ENCODE results near the gene BDKRB1. TPM values are rescaled to one million over a fixed set of nuclear protein-coding genes. Genes with fewer than 3 reads are reported as not detected.

BDKRB1 gene
- total RNA-seq, 4 donors from 2014 or later, result 0.91 to 5.4 (median 1.8) TPM

- intact Hi-C loops (cut with DNase I; ENCODE audit: low total_unique reads), result no loop called here
- H3K4me3 ChIP-seq (ENCODE audit: low read depth, poor library complexity, severe bottlenecking), result no peak overlapping the region
- no peak for DNase-seq (ENCODE audit: low spot score in 2 of 2)
- WGBS, 2 donors, result 79 to 82% methylated on average over 11 of the region's 11 CpGs
- TF ChIP-seq CTCF (IDR thresholded peaks at IDR 0.05), result no peak
- TF ChIP-seq POLR2A (IDR thresholded peaks at IDR 0.05), result no peak
Measured at GRCh38 chr14:96232506-96232905, 23.5 kb upstream of the BDKRB1 start.

GRCh38 chr14:96233661-96234060 lies 22.3 kb upstream of the BDKRB1 start:
- no peak for DNase-seq (ENCODE audit: low spot score in 2 of 2)
- no peak overlapping the region for H3K4me3 ChIP-seq (ENCODE audit: low read depth, poor library complexity, severe bottlenecking)
- intact Hi-C loops (cut with DNase I; ENCODE audit: low total_unique reads), result no loop called here
- WGBS, 2 donors, result 77 to 85% methylated on average over 3 of the region's 3 CpGs
- TF ChIP-seq CTCF (IDR thresholded peaks at IDR 0.05), result no peak
- TF ChIP-seq POLR2A (IDR thresholded peaks at IDR 0.05), result no peak

GRCh38 chr14:96235426-96235825 lies 20.6 kb upstream of the BDKRB1 start:
- 59 to 72% methylated on average over 4 of the region's 4 CpGs for WGBS, 2 donors
- no peak for TF ChIP-seq CTCF (IDR thresholded peaks at IDR 0.05)
- no peak for TF ChIP-seq POLR2A (IDR thresholded peaks at IDR 0.05)
- H3K4me3 ChIP-seq (ENCODE audit: low read depth, poor library complexity, severe bottlenecking), result no peak overlapping the region
- DNase-seq (ENCODE audit: low spot score in 2 of 2), result no peak
- intact Hi-C loops (cut with DNase I; ENCODE audit: low total_unique reads), result no loop called here

GRCh38 chr14:96237641-96238040 lies 18.4 kb upstream of the BDKRB1 start:
- intact Hi-C loops (cut with DNase I; ENCODE audit: low total_unique reads), result no loop called here
- no peak for TF ChIP-seq CTCF (IDR thresholded peaks at IDR 0.05)
- TF ChIP-seq POLR2A (IDR thresholded peaks at IDR 0.05), result no peak

GRCh38 chr14:96238676-96239265 lies 17.2 kb upstream of the BDKRB1 start:
- intact Hi-C loops (cut with DNase I; ENCODE audit: low total_unique reads), result no loop called here
- DNase-seq (ENCODE audit: low spot score in 2 of 2), result no peak
- 71 to 72% methylated on average over 7 of the region's 7 CpGs for WGBS, 2 donors
- H3K4me3 ChIP-seq (ENCODE audit: low read depth, poor library complexity, severe bottlenecking), result no peak overlapping the region
- TF ChIP-seq CTCF (IDR thresholded peaks at IDR 0.05), result no peak
- TF ChIP-seq POLR2A (IDR thresholded peaks at IDR 0.05), result no peak

More at GRCh38 chr14:96237641-96238040, 18.4 kb upstream of the BDKRB1 start:
- H3K4me3 ChIP-seq (ENCODE audit: low read depth, poor library complexity, severe bottlenecking), result no peak overlapping the region
- 86 to 91% methylated on average over 2 of the region's 2 CpGs for WGBS, 2 donors
- no peak for DNase-seq (ENCODE audit: low spot score in 2 of 2)

- no peak for DNase-seq (ENCODE audit: low spot score in 2 of 2)
- no peak for TF ChIP-seq CTCF (IDR thresholded peaks at IDR 0.05)
- no peak for TF ChIP-seq POLR2A (IDR thresholded peaks at IDR 0.05)
Measured at GRCh38 chr14:96239711-96240141, 16.3 kb upstream of the BDKRB1 start.

More at GRCh38 chr14:96239711-96240141, 16.3 kb upstream of the BDKRB1 start:
- no peak overlapping the region for H3K4me3 ChIP-seq (ENCODE audit: low read depth, poor library complexity, severe bottlenecking)
- 82 to 84% methylated on average over 9 of the region's 9 CpGs for WGBS, 2 donors
- intact Hi-C loops (cut with DNase I; ENCODE audit: low total_unique reads), result no loop called here

All from lower leg skin (tissue), 4 donors.